HG03520 (cell line): Measurements from ENCODE around the gene GCH1.
"Not testable (repeated sequence)": the region's sequence is repeated elsewhere in the genome, so short reads cannot be mapped to it uniquely, and the experiment has no call there.

ENCODE experiments used
- ATAC-seq: cut with Tn5 transposase; IDR thresholded peaks from one replicate; pipeline ENCODE4 v1.9.1; 2021; ENCODE audit warnings: mild to moderate bottlenecking, moderate library complexity; ENCODE audit not compliant: unreplicated experiment

Gene GCH1, protein sequence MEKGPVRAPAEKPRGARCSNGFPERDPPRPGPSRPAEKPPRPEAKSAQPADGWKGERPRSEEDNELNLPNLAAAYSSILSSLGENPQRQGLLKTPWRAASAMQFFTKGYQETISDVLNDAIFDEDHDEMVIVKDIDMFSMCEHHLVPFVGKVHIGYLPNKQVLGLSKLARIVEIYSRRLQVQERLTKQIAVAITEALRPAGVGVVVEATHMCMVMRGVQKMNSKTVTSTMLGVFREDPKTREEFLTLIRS

DNA sequence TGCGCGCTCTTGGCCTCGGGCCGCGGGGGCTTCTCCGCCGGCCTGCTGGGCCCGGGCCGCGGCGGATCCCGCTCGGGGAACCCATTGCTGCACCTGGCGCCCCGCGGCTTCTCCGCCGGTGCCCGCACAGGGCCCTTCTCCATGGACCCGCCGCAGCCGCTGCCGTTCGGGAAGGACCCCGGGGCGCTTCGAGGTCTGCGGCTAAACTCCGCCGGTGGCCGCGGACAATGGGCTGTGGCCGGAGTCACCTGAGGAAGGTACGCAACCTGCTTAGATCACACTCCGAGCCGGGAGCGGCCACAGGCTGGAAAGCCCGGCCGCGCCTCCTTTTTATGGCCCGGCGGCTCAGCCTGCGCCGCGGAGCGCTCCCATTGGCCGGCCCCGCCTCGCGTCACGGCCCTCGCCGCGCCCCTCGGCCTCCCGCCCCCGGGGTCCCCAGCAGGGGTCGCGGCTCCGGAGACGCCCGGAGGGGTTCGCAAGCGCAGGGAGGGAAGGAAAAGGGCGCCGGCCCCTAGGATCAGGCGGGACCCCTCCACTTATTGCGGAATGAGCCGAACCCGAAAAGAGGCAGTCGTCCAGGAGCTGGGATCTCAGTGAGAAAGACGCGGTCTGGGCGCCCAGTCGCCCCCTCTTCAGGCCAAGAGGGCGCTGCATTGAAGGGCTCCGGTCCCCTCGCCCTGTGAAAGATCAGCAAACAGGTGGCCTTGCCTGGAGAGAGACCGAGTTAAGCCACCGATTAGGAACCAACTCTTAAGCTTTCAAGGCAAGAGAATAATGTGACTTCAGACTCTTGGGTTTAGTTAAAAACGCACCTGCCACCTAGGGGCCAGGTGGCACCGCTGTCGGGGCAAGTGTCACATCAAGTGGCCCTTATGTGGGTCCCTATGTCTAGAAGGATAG lies at the start of gene GCH1:
TSS of gene GCH1 (minus strand) at position 306 of the 900 bp plus-strand sequence. CDS start at position 143, 163 bp downstream.
- ATAC-seq: peak; percentile 81

GRCh38 chr14:54947230-54947629 lies 44.6 kb upstream of the GCH1 start:
- ATAC-seq: no peak

DNA sequence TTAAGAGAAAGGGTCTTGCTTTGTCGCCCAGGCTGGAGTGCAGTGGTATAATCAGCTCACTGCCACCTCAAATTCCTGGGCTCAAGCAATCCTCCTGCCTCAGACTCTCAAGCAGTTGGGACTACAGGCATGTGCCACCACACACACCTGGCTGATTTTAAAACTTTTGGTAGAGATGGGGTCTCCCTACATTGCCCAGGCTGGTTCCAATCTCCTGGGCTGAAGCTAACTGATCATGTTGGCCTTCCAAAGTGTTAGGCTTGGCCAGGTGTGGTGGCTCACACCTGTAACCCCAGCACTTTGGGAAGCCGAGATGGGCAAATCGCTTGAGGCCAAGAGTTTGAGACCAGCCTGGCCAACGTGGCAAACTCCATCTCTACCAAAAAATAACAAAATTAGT lies 43.9 kb upstream of the GCH1 start:
- ATAC-seq: no peak

DNA sequence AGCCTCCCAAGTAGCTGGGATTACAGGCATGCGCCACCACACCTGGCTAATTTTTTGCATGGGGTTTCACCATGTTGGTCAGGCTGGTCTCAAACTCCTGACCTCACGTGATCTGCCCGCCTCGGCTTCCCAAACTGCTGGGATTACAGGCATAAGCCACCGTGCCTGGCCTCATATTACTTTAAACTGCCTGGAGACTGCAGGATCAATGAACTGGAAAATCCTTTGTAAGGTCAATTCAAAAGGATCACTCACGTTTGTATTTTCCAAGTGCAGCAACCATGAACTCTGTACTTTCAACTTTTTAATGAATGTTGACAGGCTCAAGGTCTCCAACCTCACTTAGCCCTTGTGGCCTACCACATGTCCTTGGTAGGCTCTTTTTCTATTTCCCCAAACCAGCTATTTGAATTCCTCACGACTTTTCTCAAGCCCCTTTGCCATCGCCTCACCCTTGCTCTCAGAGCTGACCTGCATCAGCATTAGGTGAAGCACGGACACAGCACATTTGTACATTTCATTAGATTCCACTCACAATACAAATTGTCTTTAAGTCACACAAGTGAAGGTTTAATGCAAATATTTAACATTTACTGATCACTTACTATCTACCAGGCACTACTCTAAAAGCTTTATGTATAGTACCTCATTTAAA lies 42.2 kb upstream of the GCH1 start:
- no peak for ATAC-seq

DNA sequence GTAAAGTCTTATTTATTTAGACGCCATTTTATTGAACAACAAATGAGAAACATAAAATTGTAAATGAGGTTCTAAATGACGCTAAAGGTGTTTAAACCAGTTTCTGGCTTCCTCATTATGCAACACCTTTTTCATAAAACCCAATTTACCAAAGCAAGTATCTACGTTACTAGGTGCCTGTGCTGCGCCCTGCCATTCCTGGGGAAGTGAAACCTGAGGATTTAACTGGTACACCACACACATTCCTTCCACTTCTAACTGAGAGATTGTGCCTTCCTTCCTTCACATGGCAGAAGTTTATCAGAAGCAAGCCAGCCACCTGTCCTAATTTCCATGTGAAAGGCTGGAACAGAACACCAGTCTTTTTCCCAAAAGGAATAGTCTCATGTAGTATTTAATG lies 40.3 kb upstream of the GCH1 start:
- no peak for ATAC-seq

DNA sequence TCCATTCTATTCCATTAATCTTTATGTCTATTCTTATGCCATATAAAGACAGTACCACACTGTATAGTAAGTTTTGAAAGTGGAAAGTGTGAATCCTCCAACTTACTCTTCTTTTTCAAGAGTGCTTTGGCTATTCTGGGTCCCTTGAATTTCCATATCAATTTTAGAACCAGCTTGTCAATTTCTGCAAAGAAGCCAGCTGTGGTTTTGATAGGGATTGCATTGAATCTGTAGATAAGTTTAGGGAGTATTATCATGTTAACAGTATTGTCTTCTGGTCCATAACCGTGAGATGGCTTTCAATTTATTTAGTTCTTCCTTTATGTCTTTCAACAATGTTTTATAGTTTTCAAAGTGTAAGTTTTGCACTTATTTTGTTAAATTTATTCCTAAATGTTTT lies 34.2 kb upstream of the GCH1 start:
- ATAC-seq: no peak

DNA sequence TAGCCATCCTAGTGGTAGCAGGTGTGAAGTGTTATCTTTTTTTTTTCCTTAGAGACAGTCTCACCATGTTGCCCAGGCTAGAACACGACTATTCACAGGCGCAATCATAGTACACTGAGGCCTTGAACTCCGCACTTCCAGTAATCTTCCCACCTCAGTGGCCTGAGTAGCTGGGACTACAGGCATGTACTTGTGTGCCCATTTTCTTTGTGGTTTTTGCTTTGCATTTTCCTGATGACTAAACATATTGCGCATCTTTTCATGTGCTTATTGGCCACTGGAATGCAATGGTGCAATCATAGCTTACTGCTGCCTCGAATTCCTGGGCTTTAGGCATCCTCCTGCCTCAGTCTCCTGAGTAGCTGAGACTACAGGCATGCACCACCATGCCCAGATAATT lies 33.3 kb upstream of the GCH1 start:
- ATAC-seq: no peak

DNA sequence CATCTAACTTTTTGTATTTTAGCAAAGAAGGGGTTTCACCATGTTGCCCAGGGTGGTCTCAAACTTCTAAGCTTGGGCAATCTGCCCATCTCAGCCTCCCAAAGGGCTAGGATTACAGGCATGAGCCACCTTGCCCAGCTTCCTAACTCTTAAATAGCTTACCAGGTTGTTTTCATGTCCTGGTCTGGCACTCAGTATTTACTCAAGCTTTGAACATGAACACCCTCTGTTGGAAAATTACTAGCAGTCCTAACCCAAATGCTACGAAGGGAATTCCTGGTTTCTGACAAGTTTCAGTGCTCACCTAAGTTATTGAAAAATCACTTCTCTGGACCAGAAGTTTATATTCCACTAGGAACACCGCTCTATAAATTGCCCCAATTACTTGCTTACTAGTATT lies 32.5 kb upstream of the GCH1 start:
- ATAC-seq: no peak

- ATAC-seq: no peak
Measured at GRCh38 chr14:54933006-54933405, 30.4 kb upstream of the GCH1 start.

- ATAC-seq: no peak
Measured at GRCh38 chr14:54931598-54932340, 29.1 kb upstream of the GCH1 start.

- ATAC-seq: no peak
Measured at GRCh38 chr14:54931101-54931500, 28.5 kb upstream of the GCH1 start.

DNA sequence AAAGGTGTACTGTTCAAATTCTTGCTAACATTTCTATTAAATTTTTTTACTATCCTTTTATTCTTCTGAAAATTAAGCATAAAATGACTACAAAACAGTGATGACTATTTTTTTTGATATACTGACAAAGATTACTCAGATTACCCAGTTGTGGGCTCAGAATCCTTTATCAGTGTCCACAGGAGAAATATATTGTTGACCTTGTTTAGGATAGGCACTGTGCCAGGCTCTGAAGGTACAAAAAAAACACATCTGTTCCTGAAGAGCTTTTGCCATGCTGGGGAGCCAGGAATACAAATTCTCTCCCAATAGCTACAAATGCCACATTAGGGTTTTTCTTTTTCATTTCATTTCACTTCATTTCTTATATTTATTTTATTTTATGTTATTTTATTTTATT lies 26.9 kb upstream of the GCH1 start:
- ATAC-seq: no peak

DNA sequence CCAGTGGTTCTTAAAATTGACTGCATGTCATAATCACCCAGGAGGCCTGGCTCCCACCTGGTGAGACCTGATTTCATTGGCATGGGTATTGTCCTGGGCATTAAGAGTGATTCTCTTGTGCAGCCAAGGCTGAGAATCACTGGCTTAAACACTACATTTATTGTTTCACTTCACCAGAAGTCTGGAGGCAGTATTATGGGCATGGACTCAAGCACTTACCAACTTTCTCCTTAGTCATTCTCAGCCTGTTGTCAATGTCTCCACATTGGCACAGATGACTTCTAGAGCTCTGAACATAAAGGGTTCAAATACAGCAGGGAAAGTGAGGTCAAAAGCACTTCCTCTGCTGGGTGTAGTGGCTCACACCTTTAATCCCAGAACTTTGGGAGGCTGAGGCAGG lies 25.6 kb upstream of the GCH1 start:
- no peak for ATAC-seq

DNA sequence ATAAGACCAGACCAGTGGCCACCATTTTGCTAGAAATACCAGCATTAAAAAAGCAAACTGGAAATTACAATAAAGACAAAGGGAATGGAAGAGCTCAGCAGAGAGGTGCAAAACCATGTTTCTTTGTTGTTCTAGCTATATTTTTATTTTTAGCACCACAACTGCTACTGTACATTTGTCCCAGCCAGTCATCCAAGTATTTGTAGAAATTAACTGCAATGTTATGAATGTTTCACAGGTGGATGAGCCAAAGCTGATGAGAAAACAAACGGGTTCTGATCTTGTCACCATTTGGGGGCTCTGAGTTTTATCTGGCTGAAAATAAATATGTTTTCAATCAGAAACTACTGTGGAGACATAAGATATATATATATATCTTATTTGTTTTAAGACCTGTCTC lies 24.9 kb upstream of the GCH1 start:
- ATAC-seq: no peak

GRCh38 chr14:54926570-54926969 lies 23.9 kb upstream of the GCH1 start:
- ATAC-seq: not testable (repeated sequence)

- ATAC-seq: no peak
Measured at GRCh38 chr14:54922598-54922997, 20.0 kb upstream of the GCH1 start.

GRCh38 chr14:54920052-54920451 lies 17.4 kb upstream of the GCH1 start:
- ATAC-seq: no peak

DNA sequence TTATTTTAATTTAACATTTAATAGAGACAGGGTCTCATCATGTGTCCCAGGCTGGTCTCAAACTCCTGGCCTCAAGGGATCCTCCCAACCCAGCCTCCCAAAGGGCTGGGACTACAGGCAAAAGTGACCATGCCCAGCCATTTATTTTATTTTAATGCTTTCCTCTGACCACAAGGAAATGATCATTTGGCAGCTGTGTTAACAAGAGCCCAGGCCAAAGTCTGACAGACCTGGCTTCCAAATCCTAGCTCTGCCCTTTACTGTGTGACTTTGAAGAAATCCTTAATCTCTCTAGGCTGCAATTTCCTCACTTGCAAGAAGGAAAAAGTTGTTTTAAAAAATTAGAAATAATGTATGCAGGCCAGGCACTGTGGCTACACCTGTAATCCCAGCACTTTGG lies 16.7 kb upstream of the GCH1 start:
- ATAC-seq: no peak

- ATAC-seq: no peak
Measured at GRCh38 chr14:54918427-54918826, 15.8 kb upstream of the GCH1 start.

- no peak for ATAC-seq
Measured at GRCh38 chr14:54916101-54916500, 13.5 kb upstream of the GCH1 start.
